ENCODE measurements around the gene CLRN3.

Gene CLRN3

GRCh38 chr10:127925471-127926207, 32.9 kb upstream of the CLRN3 start:
- DNase-seq = no peak
- Histone ChIP-seq H4K91ac (ENCODE audit: low read length) (peak overlapping the region; percentile 79), H4K8ac (ENCODE audit: low read length) (peak overlapping the region; percentile 52), H3K27me3 (ENCODE audit: control insufficient read depth in 1 of 2, insufficient read depth in 1 of 2, low read length in 2 of 2) (no peaks in the 10 kb centered on the region), H3K14ac (ENCODE audit: low read length in 2 of 2) (peak overlapping the region in 1 of 2 experiments; percentile 87), H2BK5ac (ENCODE audit: low read depth, low read length, poor library complexity, severe bottlenecking) (no peak overlapping the region), H2AK5ac (ENCODE audit: low read length, severe bottlenecking) (peak overlapping the region; percentile 5), H2AFZ (ENCODE audit: low read depth, low read length) (no peak overlapping the region), H3K4me1 (ENCODE audit: control insufficient read depth, insufficient read depth, low read depth, low read length) (peaks cover 16% of the 10 kb centered on the region), H3K79me1 (replicated peaks; ENCODE audit: low read length, poor library complexity, severe bottlenecking) (peaks cover 6% of the 10 kb centered on the region), H3K36me3 (ENCODE audit: control insufficient read depth in 1 of 2, insufficient read depth in 2 of 2, low read depth in 1 of 2, low read length in 2 of 2) (no peaks in the 10 kb centered on the region), H3K9me3 (ENCODE audit: control insufficient read depth, low read length) (no peaks in the 10 kb centered on the region), H2BK12ac (ENCODE audit: low read length in 2 of 2) (peak overlapping the region; percentile 60 to 98), H3K4ac (ENCODE audit: low read depth in 1 of 2, low read length in 2 of 2) (peak overlapping the region; percentile 61 to 92), H3K27ac (ENCODE audit: low read length, poor library complexity, severe bottlenecking) (no peak overlapping the region), H2BK15ac (ENCODE audit: low read depth, poor library complexity, severe bottlenecking) (no peak overlapping the region), H3K18ac (ENCODE audit: low read depth in 1 of 2, low read length in 2 of 2) (peak overlapping the region; percentile 81 to 86), H3K23ac (ENCODE audit: low read length in 2 of 2) (no peak overlapping the region), H3K4me2 (ENCODE audit: low read length, poor library complexity, severe bottlenecking) (no peak overlapping the region), H3K4me3 (ENCODE audit: insufficient read depth in 1 of 2, low read depth in 1 of 2, low read length in 2 of 2) (no peak overlapping the region), H2BK120ac (ENCODE audit: low read depth, low read length) (no peak overlapping the region), H3K9ac (ENCODE audit: low read length) (no peak overlapping the region)
- WGBS = 97% methylated on average over 5 of the region's 6 CpGs

DNA sequence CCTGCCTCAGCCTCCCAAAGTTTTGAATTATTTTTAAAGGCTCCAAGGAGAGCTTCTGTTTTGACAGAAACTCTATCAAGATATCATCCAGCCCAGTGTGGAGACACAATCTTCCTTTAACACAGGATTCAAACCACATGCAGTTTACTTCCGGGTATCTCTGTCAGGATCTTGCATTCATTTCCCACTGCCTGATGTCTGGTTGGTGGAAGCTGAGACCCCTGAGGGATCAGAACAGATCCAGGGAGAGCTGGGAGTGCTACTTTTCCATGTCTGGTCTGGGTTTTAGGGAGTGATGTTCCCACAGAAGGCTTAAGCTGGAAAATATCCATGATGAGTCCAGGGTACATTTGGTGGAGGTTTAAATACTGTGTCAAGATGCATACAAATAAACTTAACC, 30.9 kb upstream of the CLRN3 start:
- H2AK5ac ChIP-seq (ENCODE audit: low read length, severe bottlenecking) = peak overlapping the region; percentile 97
- no peak overlapping the region for H3K9ac ChIP-seq (ENCODE audit: low read length)
- WGBS = 58% methylated on average over 1 of the region's 1 CpG
- H2AFZ ChIP-seq (ENCODE audit: low read depth, low read length) = no peak overlapping the region
- no peak overlapping the region for H3K14ac ChIP-seq (ENCODE audit: low read length in 2 of 2)
- no peaks in the 10 kb centered on the region for H3K27me3 ChIP-seq (ENCODE audit: control insufficient read depth in 1 of 2, insufficient read depth in 1 of 2, low read length in 2 of 2)
- peak overlapping the region; percentile 38 to 57 for H3K4ac ChIP-seq (ENCODE audit: low read depth in 1 of 2, low read length in 2 of 2)
- H4K8ac ChIP-seq (ENCODE audit: low read length) = no peak overlapping the region
- no peak for DNase-seq
- no peak overlapping the region for H2BK120ac ChIP-seq (ENCODE audit: low read depth, low read length)
- H3K4me1 ChIP-seq (ENCODE audit: control insufficient read depth, insufficient read depth, low read depth, low read length) = peaks cover 22% of the 10 kb centered on the region
- H2BK12ac ChIP-seq (ENCODE audit: low read length in 2 of 2) = peak overlapping the region in 1 of 2 experiments; percentile 90
- peak overlapping the region; percentile 37 to 48 for H3K18ac ChIP-seq (ENCODE audit: low read depth in 1 of 2, low read length in 2 of 2)
- no peak overlapping the region for H3K4me3 ChIP-seq (ENCODE audit: insufficient read depth in 1 of 2, low read depth in 1 of 2, low read length in 2 of 2)
- H3K4me2 ChIP-seq (ENCODE audit: low read length, poor library complexity, severe bottlenecking) = no peak overlapping the region
- H3K36me3 ChIP-seq (ENCODE audit: control insufficient read depth in 1 of 2, insufficient read depth in 2 of 2, low read depth in 1 of 2, low read length in 2 of 2) = no peaks in the 10 kb centered on the region
- peak overlapping the region; percentile 3 for H2BK15ac ChIP-seq (ENCODE audit: low read depth, poor library complexity, severe bottlenecking)
- H3K79me1 ChIP-seq (replicated peaks; ENCODE audit: low read length, poor library complexity, severe bottlenecking) = peaks cover 5% of the 10 kb centered on the region
- H3K27ac ChIP-seq (ENCODE audit: low read length, poor library complexity, severe bottlenecking) = peak overlapping the region; percentile 76
- no peak overlapping the region for H4K91ac ChIP-seq (ENCODE audit: low read length)
- peak overlapping the region; percentile 10 for H2BK5ac ChIP-seq (ENCODE audit: low read depth, low read length, poor library complexity, severe bottlenecking)
- no peaks in the 10 kb centered on the region for H3K9me3 ChIP-seq (ENCODE audit: control insufficient read depth, low read length)
- no peak overlapping the region for H3K23ac ChIP-seq (ENCODE audit: low read length in 2 of 2)

DNA sequence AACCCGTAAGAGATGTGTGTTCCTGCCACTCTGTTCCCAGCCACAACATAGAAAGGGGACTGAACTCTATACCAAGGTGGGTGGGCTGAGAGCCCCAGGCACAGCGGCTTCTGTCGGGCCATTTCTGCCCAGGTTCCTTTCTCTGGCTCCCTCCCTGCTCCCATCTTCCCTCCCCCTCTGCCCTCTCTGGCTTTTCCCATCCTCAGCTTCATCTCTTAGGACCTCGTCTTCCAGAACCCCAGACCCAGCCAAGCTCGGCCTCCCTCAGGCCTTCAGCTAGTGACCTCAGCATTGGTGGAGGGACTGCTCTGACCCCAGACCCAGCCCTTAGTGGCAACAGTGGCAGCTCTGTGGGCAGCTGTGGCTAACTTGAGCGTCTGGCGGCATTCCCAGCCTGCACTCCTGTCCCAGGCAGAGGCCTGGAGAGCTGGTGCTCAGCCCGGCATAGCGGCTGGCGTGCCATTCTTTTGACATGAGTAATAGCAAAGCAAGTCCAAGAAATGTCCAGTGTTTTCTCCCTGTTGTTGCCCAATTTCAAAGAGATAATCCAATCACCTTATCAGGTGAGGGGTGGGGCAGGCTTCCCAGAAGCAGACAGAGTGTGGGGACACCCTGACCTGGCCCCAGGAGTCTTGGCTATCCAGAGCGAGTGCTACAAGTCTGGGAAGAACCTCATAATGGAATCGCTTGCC, 30.1 kb upstream of the CLRN3 start:
- Histone ChIP-seq H3K27ac (ENCODE audit: low read length, poor library complexity, severe bottlenecking) (peak overlapping the region; percentile 79), H3K9ac (ENCODE audit: low read length) (no peak overlapping the region), H3K4me1 (ENCODE audit: control insufficient read depth, insufficient read depth, low read depth, low read length) (peaks cover 22% of the 10 kb centered on the region), H2AK5ac (ENCODE audit: low read length, severe bottlenecking) (peak overlapping the region; percentile 87), H3K4me3 (ENCODE audit: insufficient read depth in 1 of 2, low read depth in 1 of 2, low read length in 2 of 2) (no peak overlapping the region), H2BK120ac (ENCODE audit: low read depth, low read length) (peak overlapping the region; percentile 86), H3K79me1 (replicated peaks; ENCODE audit: low read length, poor library complexity, severe bottlenecking) (peaks cover 5% of the 10 kb centered on the region), H3K9me3 (ENCODE audit: control insufficient read depth, low read length) (no peaks in the 10 kb centered on the region), H2AFZ (ENCODE audit: low read depth, low read length) (no peak overlapping the region), H3K36me3 (ENCODE audit: control insufficient read depth in 1 of 2, insufficient read depth in 2 of 2, low read depth in 1 of 2, low read length in 2 of 2) (no peaks in the 10 kb centered on the region), H2BK15ac (ENCODE audit: low read depth, poor library complexity, severe bottlenecking) (no peak overlapping the region), H3K23ac (ENCODE audit: low read length in 2 of 2) (no peak overlapping the region), H3K14ac (ENCODE audit: low read length in 2 of 2) (no peak overlapping the region), H3K18ac (ENCODE audit: low read depth in 1 of 2, low read length in 2 of 2) (peak overlapping the region; percentile 89 to 93), H3K4ac (ENCODE audit: low read depth in 1 of 2, low read length in 2 of 2) (peak overlapping the region; percentile 69 to 86), H3K27me3 (ENCODE audit: control insufficient read depth in 1 of 2, insufficient read depth in 1 of 2, low read length in 2 of 2) (no peaks in the 10 kb centered on the region), H4K8ac (ENCODE audit: low read length) (peak overlapping the region; percentile 8), H2BK5ac (ENCODE audit: low read depth, low read length, poor library complexity, severe bottlenecking) (peak overlapping the region; percentile 51), H2BK12ac (ENCODE audit: low read length in 2 of 2) (peak overlapping the region; percentile 72 to 97), H4K91ac (ENCODE audit: low read length) (peak overlapping the region; percentile 92), H3K4me2 (ENCODE audit: low read length, poor library complexity, severe bottlenecking) (no peak overlapping the region)
- peak; percentile 95 for DNase-seq
- WGBS = 45% methylated on average over 12 of the region's 12 CpGs

- Histone ChIP-seq H3K4me3 (ENCODE audit: insufficient read depth in 1 of 2, low read depth in 1 of 2, low read length in 2 of 2) (no peak overlapping the region), H3K9me3 (ENCODE audit: control insufficient read depth, low read length) (no peaks in the 10 kb centered on the region), H3K36me3 (ENCODE audit: control insufficient read depth in 1 of 2, insufficient read depth in 2 of 2, low read depth in 1 of 2, low read length in 2 of 2) (no peaks in the 10 kb centered on the region), H4K91ac (ENCODE audit: low read length) (peak overlapping the region; percentile 92), H2AK5ac (ENCODE audit: low read length, severe bottlenecking) (peak overlapping the region; percentile 87), H2AFZ (ENCODE audit: low read depth, low read length) (no peak overlapping the region), H4K8ac (ENCODE audit: low read length) (peak overlapping the region; percentile 42), H2BK120ac (ENCODE audit: low read depth, low read length) (peak overlapping the region; percentile 87), H2BK12ac (ENCODE audit: low read length in 2 of 2) (peak overlapping the region; percentile 72 to 97), H3K9ac (ENCODE audit: low read length) (no peak overlapping the region), H2BK15ac (ENCODE audit: low read depth, poor library complexity, severe bottlenecking) (peak overlapping the region; percentile 95), H3K18ac (ENCODE audit: low read depth in 1 of 2, low read length in 2 of 2) (peak overlapping the region; percentile 89 to 93), H3K4ac (ENCODE audit: low read depth in 1 of 2, low read length in 2 of 2) (peak overlapping the region; percentile 69 to 86), H3K27ac (ENCODE audit: low read length, poor library complexity, severe bottlenecking) (peak overlapping the region; percentile 79), H3K14ac (ENCODE audit: low read length in 2 of 2) (peak overlapping the region in 1 of 2 experiments; percentile 38), H2BK5ac (ENCODE audit: low read depth, low read length, poor library complexity, severe bottlenecking) (peak overlapping the region; percentile 4), H3K23ac (ENCODE audit: low read length in 2 of 2) (no peak overlapping the region), H3K79me1 (replicated peaks; ENCODE audit: low read length, poor library complexity, severe bottlenecking) (peaks cover 5% of the 10 kb centered on the region), H3K4me1 (ENCODE audit: control insufficient read depth, insufficient read depth, low read depth, low read length) (peaks cover 22% of the 10 kb centered on the region), H3K4me2 (ENCODE audit: low read length, poor library complexity, severe bottlenecking) (no peak overlapping the region), H3K27me3 (ENCODE audit: control insufficient read depth in 1 of 2, insufficient read depth in 1 of 2, low read length in 2 of 2) (no peaks in the 10 kb centered on the region)
- no peak for DNase-seq
- WGBS = 94% methylated on average over 9 of the region's 9 CpGs
These were observed 29.5 kb upstream of the CLRN3 start for GRCh38 chr10:127922206-127922605.
